ENCODE results near the gene EIF3M.

GRCh38 chr11:32563600-32563959, 20.1 kb upstream of the EIF3M start:
- TF ChIP-seq CTCF (IDR thresholded peaks at IDR 0.05) = no peak
- no peak for TF ChIP-seq POLR2A (IDR thresholded peaks at IDR 0.05)
- no peak for TF ChIP-seq EP300 (IDR thresholded peaks at IDR 0.05)

Measured in suprapubic skin (tissue), 3 donors.